ENCODE data around the gene C10orf53.

DNA sequence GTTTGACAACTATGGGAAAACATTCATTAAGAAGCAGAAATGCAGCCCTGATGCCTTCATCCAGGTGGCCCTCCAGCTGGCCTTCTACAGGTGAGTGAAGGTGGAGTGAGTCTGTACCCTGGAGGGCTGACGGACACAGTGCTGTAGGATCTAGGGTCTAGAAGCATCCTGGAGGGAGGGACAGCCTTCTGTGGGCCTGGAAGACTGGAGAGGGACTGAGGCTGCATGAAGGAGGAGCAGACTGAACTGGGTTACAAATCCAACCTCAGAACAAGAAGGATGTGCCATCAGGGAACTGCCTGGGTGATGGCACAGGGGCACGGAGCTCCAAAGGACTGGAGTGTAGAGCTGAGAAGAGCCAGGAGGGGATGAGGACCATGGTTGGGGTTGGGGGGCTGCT lies 27.5 kb upstream of the C10orf53 start:
- TF ChIP-seq POLR2A (IDR thresholded peaks at IDR 0.05; ENCODE audit: low read depth, low read length) (no peak), POLR2AphosphoS5 (IDR thresholded peaks at IDR 0.05; ENCODE audit: low read depth, low read length) (no peak), POU2F2 (IDR thresholded peaks at IDR 0.05; ENCODE audit: low read depth, low read length) (no peak), TAF1 (IDR thresholded peaks at IDR 0.05; ENCODE audit: low read depth, low read length) (no peak), SPI1 (IDR thresholded peaks at IDR 0.05; ENCODE audit: low read depth, low read length) (no peak)
